HG03095 (cell line): ENCODE results near the gene REEP1.

ENCODE experiments used
- ATAC-seq: cut with Tn5 transposase; IDR thresholded peaks from one replicate; pipeline ENCODE4 v1.9.1; 2021; ENCODE audit warnings: moderate library complexity; ENCODE audit not compliant: unreplicated experiment

The REEP1 gene

DNA sequence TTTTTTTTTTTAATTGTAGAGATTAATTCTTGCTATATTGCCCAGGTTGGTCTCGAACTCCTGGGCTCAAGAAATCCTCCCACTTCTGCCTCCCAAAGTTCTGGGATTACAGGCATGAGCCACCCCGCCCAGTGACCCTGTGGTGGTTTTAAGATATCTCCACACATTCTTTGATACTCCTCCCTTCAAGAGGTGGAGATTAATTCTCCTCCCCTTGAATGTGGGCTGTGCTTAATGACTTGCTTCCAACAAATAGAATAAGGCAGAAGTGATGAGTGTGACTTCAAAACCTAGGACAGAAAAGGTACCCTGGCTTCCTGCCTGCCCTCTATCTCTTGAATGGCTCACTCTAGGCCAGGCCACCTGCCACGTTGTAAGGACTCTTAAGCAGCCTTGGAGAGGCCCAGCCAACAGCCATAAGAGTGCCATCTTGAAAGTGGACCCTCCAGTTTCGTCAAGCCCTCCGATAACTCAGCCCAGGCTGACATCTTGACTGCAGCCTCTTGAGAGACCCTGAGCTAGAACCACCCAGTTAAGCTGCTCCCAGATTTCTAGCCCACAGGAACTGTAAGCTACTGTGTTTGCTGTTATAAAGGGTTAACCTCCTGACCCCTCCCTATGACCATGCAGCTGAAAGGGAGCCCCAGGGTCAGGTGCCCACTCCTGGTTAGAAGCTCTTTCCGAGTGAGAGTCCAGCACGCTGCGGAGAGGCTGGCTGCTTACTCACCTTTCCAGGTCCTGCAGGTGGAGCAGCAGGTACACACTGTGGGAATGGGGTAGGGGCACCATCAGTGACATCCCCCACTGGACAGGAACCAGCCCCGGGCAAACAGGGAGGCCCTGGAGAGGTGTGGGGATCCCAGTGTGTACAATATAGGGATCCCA lies 110.5 kb downstream of the REEP1 start:
- no peak for ATAC-seq

DNA sequence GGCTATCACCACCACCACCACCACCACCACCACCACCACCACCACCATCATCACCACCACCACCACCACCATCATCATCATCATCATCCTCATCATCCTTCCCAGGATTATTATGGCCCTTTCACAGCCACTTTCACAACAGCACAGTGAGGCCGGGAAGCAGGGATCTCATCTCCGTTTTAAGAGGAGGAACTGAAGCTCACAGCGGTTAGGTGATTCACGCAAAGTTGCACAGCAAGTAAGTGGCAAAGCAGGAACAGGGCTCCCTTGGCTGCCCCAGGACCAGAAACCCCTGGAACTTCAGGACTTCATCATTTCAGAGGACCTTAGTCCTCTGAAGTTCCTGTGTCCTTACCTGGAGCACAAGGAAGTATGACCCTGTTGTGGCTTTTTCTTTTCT lies 111.4 kb downstream of the REEP1 start:
- ATAC-seq: no peak

GRCh38 chr2:86225581-86225980 lies 111.8 kb downstream of the REEP1 start:
- ATAC-seq: no peak

DNA sequence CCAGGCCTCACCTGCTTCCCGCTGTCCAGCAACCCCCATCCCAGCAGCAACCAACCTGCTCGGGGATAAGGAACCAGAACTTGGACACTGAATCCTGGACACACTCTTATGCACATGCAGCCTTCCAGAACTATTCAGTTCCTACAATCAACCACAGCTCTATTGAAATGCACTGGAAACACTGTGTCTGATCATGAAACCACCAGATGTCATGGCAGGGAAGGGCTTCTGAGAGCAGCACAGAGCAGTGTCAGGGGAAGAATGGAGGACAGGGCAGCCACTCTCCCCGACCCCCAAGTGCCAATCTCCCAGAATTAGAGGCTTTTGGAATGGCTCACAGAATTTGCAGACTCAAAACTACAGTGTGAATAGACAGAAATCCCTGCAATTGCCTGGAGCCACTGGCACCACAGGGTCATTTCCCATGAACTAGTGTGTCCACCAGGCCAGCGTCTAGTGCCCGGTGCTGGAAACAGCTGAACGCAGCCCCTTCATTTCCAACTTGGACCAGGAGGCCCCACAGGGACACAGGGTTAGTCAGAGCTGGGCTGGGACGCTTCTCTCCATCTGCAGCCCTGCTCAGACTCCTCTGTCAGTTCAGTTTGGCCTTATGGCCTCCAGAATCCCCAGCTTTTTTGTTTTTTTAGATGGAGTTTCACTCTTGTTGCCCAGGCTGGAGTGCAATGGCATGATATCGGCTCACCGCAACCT lies 112.6 kb downstream of the REEP1 start:
- no peak for ATAC-seq

DNA sequence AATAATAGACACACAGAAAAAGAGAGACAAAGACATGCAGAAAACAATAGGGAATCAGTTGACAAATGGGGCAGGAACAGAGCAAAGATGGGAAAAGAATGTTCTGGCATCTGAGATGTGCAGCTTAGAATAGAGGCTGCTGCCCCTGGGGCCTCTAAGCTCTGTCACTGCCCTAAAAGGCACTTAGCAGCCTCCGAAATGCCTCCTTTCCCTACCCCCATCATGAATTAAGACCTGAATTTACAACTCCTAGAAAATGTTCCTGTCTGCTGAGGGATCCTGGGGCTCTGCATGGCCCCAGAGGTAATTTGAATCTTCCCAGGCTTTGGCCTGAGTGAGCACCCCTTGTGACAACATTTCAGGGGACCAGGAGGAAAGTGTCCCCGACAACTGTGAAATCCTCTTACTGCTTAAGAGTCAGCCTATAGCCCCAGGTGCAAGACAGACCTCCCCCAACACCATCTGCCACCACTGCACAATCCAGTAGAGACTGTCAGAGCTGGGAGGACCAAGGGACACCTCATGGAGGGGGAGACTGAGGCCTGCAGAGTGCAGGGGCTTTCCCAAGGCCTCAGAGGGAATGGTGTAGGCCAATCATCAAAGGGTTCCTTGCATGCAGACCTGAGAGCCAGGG lies 113.4 kb downstream of the REEP1 start:
- ATAC-seq: no peak

- no peak for ATAC-seq
Measured at GRCh38 chr2:86223140-86223926, 114.1 kb downstream of the REEP1 start.

GRCh38 chr2:86221066-86221684 lies 116.3 kb downstream of the REEP1 start:
- ATAC-seq: peak; percentile 61

- no peak for ATAC-seq
Measured at GRCh38 chr2:86219896-86220295, 117.5 kb downstream of the REEP1 start.

GRCh38 chr2:86218124-86218523 lies 119.3 kb downstream of the REEP1 start:
- ATAC-seq: no peak

- ATAC-seq: no peak
Measured at GRCh38 chr2:86216575-86217555, 120.6 kb downstream of the REEP1 start.

DNA sequence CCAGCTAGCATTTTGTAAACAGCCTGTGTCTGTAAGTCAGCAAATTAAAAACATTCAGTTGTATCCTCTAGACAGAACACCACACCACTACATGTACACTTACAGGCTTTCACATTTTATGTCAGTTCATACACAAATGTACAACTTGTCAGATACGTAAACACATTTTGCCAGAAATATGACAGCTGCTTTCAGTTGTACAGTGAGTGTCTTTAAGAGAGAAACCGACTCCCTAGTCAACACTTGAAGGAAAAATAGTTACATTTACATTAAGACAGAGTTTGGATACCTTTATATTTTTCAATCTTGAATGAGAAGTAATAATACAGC lies 123.0 kb downstream of the REEP1 start:
- ATAC-seq: no peak

DNA sequence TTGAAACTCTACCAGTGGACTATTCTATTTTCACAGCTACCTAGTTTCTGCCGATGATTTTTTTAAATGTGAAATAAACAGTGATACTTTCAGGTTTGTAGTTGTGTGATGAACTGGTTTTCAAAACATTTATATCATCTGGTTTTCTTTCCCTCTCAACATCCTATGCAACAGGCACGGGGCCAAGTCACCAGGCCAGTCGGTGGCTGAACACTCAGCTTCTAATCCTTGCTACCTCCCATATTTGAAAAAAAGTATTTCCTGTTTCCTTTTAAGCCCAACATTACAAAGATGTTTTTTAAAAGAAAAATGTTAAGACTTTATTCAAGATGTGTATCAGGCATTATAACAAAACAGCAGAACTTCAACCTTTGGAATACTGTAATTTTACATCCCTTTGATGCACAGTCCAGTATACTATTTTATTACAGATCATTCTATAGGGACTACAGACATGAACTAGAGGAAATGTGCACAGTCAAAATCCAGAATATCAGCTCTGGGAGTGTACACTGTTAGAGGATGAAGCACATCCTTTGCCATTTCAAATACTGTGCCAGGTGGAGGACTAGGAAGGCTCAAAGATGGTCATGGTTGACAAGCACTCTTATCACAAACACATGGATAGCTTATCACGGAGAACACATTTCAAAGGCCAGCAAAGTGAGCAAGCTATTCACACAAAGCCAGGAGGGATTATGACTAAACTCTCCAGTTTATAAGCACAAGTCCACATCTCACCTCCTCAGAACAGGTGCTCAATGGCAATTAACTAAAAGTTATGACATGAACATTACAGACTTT lies 123.5 kb downstream of the REEP1 start:
- no peak for ATAC-seq

DNA sequence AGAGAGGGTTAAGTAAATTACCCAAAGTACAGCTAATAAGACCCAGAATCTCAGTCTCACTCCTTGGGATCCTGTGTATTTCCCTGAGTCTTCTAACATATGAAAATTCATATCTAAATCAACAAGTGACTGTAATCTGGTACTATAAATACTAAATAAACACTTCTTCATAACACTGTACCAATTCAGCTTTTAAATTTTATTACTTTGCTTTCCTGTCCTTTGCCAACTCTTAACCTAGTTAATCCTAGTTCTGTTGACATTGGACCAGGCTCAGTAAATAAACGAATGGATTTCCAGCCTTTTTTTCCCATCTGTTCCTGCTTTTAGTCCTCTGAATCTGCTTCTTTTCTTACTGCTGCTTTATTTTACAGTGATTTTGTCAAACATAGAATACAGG lies 124.4 kb downstream of the REEP1 start:
- ATAC-seq: no peak

GRCh38 chr2:86211796-86212188 lies 125.6 kb downstream of the REEP1 start:
- no peak for ATAC-seq

- no peak for ATAC-seq
Measured at GRCh38 chr2:86211033-86211795, 126.2 kb downstream of the REEP1 start.

GRCh38 chr2:86204458-86204857 lies 133.0 kb downstream of the REEP1 start:
- no peak for ATAC-seq

DNA sequence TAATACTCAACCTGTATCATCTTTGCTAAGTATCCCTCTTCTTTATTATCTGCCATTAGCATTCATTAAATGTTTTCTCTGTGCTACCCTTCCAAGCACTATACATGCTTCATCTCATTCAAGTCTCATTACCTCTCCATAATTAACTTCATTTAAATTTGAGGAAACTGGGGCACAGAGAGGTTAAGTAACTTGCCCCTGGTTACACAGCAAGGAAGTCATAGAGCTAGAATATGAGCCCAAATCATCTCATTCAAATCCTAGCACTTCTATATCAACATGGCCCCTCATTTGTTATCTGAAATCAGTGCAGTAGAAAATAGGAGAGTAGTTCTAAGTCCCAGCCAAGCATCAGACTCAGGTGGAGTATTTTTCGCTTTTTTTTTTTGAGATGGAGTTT lies 133.8 kb downstream of the REEP1 start:
- no peak for ATAC-seq

- no peak for ATAC-seq
Measured at GRCh38 chr2:86202702-86203101, 134.7 kb downstream of the REEP1 start.
